Central memory CD4-positive, alpha-beta T cell (primary cell): ENCODE measurements around the gene COL5A1.

ENCODE experiments used
- DNase-seq: peaks from one replicate; pipeline ENCODE4 v3.0.0; 2022
- total RNA-seq, 3 experiments: gene quantifications; one replicate each; lab custom pipeline; 2026; lab: John Stamatoyannopoulos, UW

The COL5A1 gene
- total RNA-seq: 0 to 0.22 (median 0.07) reads per million in 3 experiments

- peak; percentile 34 for DNase-seq
These were observed at the start of gene COL5A1 for GRCh38 chr9:134641173-134641989. TSS of gene COL5A1 (plus strand) at chr9:134641803. CDS start at chr9:134642188, 385 bp downstream.

- DNase-seq: no peak
These were observed 49.4 kb upstream of the COL5A1 start for GRCh38 chr9:134592018-134592818.

GRCh38 chr9:134592819-134593200, 48.8 kb upstream of the COL5A1 start:
- no peak for DNase-seq

- no peak for DNase-seq
These were observed 48.1 kb upstream of the COL5A1 start for GRCh38 chr9:134593286-134594077.

GRCh38 chr9:134594078-134594941, 47.3 kb upstream of the COL5A1 start:
- DNase-seq: no peak

- DNase-seq: no peak
These were observed 46.6 kb upstream of the COL5A1 start for GRCh38 chr9:134595014-134595413.

- no peak for DNase-seq
These were observed 44.3 kb upstream of the COL5A1 start for GRCh38 chr9:134597041-134597913.

- DNase-seq: no peak
These were observed 43.4 kb upstream of the COL5A1 start for GRCh38 chr9:134597957-134598883.

- DNase-seq: no peak
These were observed 42.7 kb upstream of the COL5A1 start for GRCh38 chr9:134598884-134599245.

- no peak for DNase-seq
These were observed 41.2 kb upstream of the COL5A1 start for GRCh38 chr9:134600371-134600770.

- DNase-seq: no peak
These were observed 40.6 kb upstream of the COL5A1 start for GRCh38 chr9:134600836-134601638.

- DNase-seq: no peak
These were observed 39.8 kb upstream of the COL5A1 start for GRCh38 chr9:134601764-134602163.

- DNase-seq: no peak
These were observed 38.8 kb upstream of the COL5A1 start for GRCh38 chr9:134602547-134603362.

- DNase-seq: no peak
These were observed 36.8 kb upstream of the COL5A1 start for GRCh38 chr9:134604834-134605233.

GRCh38 chr9:134605351-134605965, 36.1 kb upstream of the COL5A1 start:
- DNase-seq: no peak

- DNase-seq: no peak
These were observed 35.6 kb upstream of the COL5A1 start for GRCh38 chr9:134605966-134606357.

- DNase-seq: no peak
These were observed 34.5 kb upstream of the COL5A1 start for GRCh38 chr9:134606951-134607731.
